CD4-positive, alpha-beta T cell treated with Interleukin-15 for 1 hour (primary cell): ENCODE measurements around the gene BMERB1.
A peak's percentile ranks its signal among the peaks of the same experiment; 100 is the strongest.

ENCODE experiments used
- DNase-seq: peaks from one replicate; pipeline ENCODE4 v3.0.0-alpha.2; 2020

The BMERB1 gene

GRCh38 chr16:15502041-15502725 is 67.8 kb downstream of the BMERB1 start:
- DNase-seq, result no peak

GRCh38 chr16:15506441-15506840 is 72.1 kb downstream of the BMERB1 start:
- DNase-seq, result no peak

GRCh38 chr16:15507301-15507958 is 73.0 kb downstream of the BMERB1 start:
- no peak for DNase-seq

DNA sequence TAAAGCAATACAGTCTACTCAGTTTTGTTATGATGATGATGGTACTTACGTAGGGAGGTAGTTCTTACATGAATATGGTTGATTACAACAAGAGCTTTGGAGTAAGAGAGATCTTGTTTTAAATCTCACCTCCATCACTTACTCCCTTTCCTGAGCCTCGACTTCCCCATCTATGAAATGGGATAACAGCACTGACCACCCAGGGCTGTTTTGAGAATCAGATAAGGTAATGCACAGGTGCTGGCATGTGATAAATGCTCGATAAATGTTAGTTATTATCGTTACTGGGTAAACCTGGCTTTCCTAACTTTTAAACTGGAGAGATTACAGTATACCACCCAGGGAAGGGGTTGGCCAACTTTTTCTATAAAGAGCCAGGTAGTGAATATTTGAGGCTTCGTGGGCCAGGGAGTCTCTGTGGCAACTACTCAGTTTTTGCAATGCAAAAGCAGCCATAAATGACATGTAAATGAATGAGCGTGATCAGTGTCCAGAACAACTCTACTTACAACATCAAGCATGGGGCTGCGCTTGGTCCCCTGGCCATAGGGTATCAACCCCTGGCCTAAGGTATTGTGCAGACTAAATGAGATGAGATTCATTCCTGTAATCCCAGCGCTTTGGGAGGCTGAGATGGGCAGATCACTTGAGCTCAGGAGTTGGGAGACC is 73.7 kb downstream of the BMERB1 start:
- no peak for DNase-seq

GRCh38 chr16:15509051-15509592 is 74.7 kb downstream of the BMERB1 start:
- DNase-seq, result no peak

- no peak for DNase-seq
Observed at GRCh38 chr16:15509593-15510535, 75.5 kb downstream of the BMERB1 start.

GRCh38 chr16:15510992-15511391 is 76.6 kb downstream of the BMERB1 start:
- DNase-seq, result no peak

- no peak for DNase-seq
Observed at GRCh38 chr16:15511759-15512487, 77.5 kb downstream of the BMERB1 start.

DNA sequence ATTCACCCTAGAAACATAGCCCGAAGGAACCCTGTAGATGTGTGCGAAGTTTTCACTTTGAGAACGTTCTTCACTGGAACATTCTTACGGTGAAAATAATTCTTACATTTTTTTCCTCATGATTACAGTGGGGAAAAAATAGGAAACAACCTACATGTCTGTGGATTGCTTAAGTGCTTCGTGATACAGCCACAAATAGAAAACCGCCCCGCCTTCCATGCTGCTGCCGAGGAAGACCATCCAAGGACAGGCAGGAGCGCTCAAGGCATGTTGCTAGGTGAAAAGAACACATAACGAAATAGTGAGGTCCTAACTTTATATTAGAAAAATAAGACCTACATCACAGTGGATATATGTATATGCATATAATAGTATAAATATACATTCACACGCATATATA is 78.8 kb downstream of the BMERB1 start:
- no peak for DNase-seq

DNA sequence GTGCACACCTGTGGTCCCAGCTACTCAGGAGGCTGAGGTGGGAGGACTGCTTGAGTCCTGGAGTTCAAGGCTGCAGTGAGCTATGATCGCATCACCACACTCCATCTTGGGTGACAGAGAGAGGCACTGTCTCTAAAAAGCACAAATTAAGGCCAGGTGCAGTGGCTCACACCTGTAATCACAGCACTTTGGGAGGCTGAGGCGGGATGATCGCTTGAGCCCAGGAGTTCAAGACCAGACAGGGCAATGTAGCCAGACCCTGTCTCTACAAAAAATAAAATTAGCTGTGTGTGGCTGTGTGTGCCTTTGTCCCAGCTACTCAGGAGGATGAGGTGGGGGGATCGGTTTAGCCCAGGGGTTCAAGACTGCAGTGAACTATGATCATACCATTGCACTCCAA is 81.6 kb downstream of the BMERB1 start:
- DNase-seq, result no peak

DNA sequence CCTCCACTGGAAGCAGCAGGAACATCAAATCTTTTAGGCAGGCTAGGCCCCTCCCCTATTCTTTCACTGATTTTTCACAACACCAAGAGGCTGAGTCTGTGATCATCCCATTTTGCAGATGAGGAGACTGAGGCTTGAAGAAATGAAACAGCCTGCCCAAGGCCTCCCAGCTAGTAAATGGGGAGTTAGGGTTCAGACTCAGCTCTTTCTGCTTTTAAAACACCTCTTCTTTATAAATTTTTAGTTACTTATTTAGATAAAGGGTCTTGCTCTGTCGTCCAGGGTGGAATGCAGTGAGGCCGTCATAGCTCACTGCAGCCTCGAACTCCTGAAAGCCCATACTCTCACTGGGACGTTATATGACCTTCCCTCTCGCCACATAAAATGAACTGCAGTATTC is 82.2 kb downstream of the BMERB1 start:
- DNase-seq, result no peak

DNA sequence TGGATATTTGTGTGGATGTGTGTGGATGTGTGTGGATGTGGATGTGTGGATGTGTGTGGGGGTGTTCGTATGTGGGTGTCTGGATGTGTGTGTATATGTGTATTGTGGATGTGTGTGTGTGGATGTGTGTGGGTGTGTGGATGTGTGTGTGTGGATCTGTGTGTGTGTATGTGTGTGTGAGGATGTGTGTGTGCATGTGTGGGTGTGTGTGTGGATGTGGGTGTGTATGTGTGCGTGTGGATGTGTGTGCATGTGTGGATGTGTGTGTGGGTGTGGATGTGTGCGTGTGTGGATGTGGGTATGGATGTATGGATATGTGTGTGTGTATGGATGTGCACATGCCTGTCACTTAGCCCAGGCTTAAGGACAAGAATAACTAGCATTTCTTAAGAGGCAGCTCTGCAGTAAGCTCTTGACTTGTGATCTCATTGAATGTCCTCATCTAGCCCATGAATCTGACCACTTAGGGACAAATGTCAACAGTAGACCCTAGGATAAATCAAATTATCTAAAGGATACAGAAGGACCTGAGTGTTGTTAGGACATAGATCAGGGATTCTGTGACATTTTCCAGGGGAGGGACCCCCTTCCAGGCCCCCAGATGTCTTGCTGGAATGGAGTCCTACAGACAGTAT is 83.5 kb downstream of the BMERB1 start:
- DNase-seq, result no peak

DNA sequence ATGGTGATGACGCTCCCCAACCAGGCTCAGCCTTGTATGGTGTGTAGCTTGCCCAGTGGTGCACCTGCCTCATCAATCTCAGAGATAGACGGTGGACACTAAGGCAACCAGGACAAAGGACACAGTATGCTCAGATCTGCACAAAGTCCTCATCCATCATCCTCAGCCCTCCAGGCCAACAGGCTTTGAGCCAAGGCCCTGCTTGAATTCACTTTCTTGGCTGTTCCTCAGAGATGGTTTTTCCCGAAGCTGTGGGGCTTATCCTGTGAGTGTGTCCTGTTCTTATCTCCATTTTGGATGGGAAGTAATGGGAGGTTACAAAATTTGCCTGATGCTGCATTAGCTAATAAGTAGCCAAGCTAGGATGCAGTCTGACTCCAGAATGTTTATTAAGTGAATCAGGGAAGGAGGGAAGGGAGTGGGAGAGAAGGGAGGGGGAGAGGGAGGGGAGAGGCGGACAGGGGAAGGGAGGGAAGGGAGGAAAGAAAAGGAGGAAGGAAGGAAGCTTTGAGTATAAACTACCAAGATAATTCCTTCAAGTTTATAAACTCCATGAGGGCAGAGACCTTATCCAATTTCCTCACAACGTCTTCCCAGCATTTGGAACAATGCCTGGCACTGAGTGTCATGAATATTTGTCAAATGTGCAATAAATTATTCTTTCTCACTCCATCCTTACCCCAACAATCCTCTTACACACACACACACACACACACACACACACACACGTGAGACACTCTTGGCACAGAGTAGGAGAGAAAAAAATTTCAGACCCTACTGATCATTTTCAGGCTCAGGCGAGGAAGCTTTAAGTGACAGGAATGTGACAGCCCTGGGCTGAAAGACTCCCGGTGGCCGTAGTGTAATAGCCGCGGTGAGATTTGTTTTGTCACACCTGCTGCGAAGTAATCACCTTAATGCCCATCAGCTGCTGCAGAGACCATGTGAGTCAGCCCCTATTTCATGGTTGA is 84.3 kb downstream of the BMERB1 start:
- DNase-seq, result no peak

DNA sequence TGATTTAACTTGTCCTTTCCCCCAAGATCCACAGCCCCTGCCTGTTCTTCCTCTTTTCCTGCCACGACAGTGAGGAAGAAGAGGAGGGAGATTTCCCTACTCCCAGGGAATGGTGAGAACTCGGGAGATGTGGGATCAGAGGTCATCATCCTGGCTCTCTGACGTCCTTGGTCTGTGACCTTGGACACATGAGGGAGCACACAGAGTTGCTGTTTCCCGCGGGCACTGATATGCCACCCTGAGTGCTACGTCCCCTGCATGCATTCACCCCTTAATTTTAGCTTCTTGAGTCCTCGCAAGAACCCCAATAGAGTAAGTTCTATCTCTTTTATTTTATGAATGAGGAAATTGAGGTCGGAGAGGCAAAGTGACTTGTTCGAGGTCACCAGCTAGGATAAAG is 85.4 kb downstream of the BMERB1 start:
- no peak for DNase-seq

- DNase-seq, result no peak
Observed at GRCh38 chr16:15521390-15521757, 87.0 kb downstream of the BMERB1 start.

- DNase-seq, result no peak
Observed at GRCh38 chr16:15521758-15522509, 87.5 kb downstream of the BMERB1 start.

DNA sequence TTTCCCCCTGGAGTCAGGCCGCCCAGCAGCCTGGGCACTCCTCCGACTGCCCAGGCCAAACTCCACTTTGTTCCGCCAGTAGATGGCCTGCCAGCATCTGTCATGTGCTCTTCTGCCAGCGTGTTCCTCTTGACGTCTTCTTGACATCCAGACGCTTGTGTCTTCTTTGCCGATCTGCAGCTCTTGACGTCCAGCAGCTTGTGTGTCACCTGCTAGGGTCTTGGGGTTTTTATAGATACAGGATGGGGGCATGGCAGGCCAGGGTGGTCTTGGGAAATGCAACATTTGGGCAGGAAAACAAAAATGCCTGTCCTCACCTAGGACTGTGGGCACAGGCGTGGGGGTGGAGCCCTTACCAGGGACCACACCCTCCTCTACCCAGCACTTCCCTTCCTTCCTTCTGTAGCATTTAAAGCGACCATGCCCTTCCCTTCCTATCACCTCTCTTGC is 88.7 kb downstream of the BMERB1 start:
- peak; percentile 47 for DNase-seq

GRCh38 chr16:15523939-15524338 is 89.6 kb downstream of the BMERB1 start:
- no peak for DNase-seq

DNA sequence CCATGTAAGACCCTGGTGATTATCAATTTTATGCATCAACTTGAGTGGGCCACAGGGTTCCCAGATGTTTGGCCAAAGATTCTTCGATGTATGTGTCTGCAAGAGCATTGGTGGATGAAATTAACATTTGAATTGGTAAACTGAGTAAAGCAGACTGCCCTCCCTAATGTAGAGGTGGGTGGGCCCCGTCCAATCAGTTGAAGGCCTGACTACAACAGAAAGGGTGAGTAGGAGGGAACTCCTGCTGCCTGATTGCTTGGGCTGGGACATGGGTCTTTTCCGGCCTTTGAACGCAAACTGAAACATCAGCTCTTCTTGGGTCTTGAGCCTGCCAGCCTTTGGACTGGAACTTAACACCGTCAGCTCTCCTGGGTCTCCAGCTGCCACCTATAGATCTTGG is 90.6 kb downstream of the BMERB1 start:
- DNase-seq, result no peak

DNA sequence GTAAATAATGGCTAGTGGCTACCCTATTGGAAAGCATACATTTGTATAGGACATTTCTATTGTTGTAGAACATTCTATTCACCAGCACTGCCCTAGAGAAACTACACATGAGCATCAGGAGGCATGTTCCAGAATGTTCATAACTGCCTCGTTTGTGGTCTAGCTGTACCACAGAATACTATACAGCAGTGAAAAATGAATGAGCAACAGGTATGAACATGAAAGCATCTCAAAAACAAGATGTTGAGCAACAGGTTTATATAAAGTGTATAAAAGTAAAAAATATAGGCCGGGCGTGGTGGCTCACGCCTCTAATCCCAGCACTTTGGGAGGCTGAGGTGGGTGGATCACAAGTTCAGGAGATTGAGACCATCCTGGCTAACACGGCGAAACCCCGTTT is 91.7 kb downstream of the BMERB1 start:
- DNase-seq, result no peak
